ENCODE results near the gene PWWP2B. TPM values are rescaled to one million over a fixed set of nuclear protein-coding genes. Genes with fewer than 3 reads are reported as not detected.
"Not testable (repeated sequence)": the region's sequence is repeated elsewhere in the genome, so short reads cannot be mapped to it uniquely, and the experiment has no call there.

The PWWP2B gene
- total RNA-seq, 2 donors from 2014 or later, result 33.8 to 61.0 TPM

GRCh38 chr10:132434405-132435005, 37.5 kb downstream of the PWWP2B start:
- intact Hi-C loops (cut with DNase I), result no loop called here
- H3K27ac ChIP-seq, result no peak overlapping the region
- no peak for TF ChIP-seq CTCF (IDR thresholded peaks at IDR 0.05)
- H3K9me3 ChIP-seq, result no peaks in the 10 kb centered on the region
- H3K9ac ChIP-seq (ENCODE audit: low read depth in 2 of 2, low read length in 2 of 2), result no peak overlapping the region
- no peaks in the 10 kb centered on the region for H3K27me3 ChIP-seq
- no peak overlapping the region for H3K4me3 ChIP-seq
- DNase-seq, result peak; percentile 59
- H3K4me1 ChIP-seq, result peaks cover 5% of the 10 kb centered on the region
- H3K36me3 ChIP-seq, result no peaks in the 10 kb centered on the region

GRCh38 chr10:132435320-132435719, 38.3 kb downstream of the PWWP2B start:
- DNase-seq; H3K4me1 ChIP-seq; H3K27ac ChIP-seq; H3K9ac ChIP-seq (ENCODE audit: low read depth in 2 of 2, low read length in 2 of 2); H3K9me3 ChIP-seq; intact Hi-C loops (cut with DNase I); H3K36me3 ChIP-seq; H3K4me3 ChIP-seq; H3K27me3 ChIP-seq: not testable (repeated sequence)

GRCh38 chr10:132436096-132436495, 39.1 kb downstream of the PWWP2B start:
- H3K4me1 ChIP-seq; DNase-seq; H3K27me3 ChIP-seq; intact Hi-C loops (cut with DNase I); H3K9ac ChIP-seq (ENCODE audit: low read depth in 2 of 2, low read length in 2 of 2); H3K36me3 ChIP-seq; H3K27ac ChIP-seq; H3K4me3 ChIP-seq; H3K9me3 ChIP-seq: not testable (repeated sequence)

- intact Hi-C loops (cut with DNase I), result no loop called here
- TF ChIP-seq CTCF (IDR thresholded peaks at IDR 0.05), result no peak
- Histone ChIP-seq H3K9me3 (no peaks in the 10 kb centered on the region), H3K9ac (ENCODE audit: low read depth in 2 of 2, low read length in 2 of 2) (no peak overlapping the region), H3K36me3 (no peaks in the 10 kb centered on the region), H3K27me3 (no peaks in the 10 kb centered on the region), H3K4me3 (no peak overlapping the region), H3K27ac (no peak overlapping the region), H3K4me1 (no peaks in the 10 kb centered on the region)
- no peak for DNase-seq
Observed at GRCh38 chr10:132436861-132437410, 39.9 kb downstream of the PWWP2B start.

- no peak for DNase-seq
Observed at GRCh38 chr10:132437541-132437950, 40.5 kb downstream of the PWWP2B start.

More at GRCh38 chr10:132437541-132437950, 40.5 kb downstream of the PWWP2B start:
- Histone ChIP-seq H3K4me3 (no peak overlapping the region), H3K27me3 (no peaks in the 10 kb centered on the region), H3K27ac (no peak overlapping the region), H3K36me3 (no peaks in the 10 kb centered on the region), H3K4me1 (no peaks in the 10 kb centered on the region), H3K9ac (ENCODE audit: low read depth in 2 of 2, low read length in 2 of 2) (no peak overlapping the region), H3K9me3 (no peaks in the 10 kb centered on the region)
- intact Hi-C loops (cut with DNase I), result no loop called here
- TF ChIP-seq CTCF (IDR thresholded peaks at IDR 0.05), result no peak
